GM21723 (cell line): ENCODE data around the gene NPEPL1.

Source experiments
- ATAC-seq: cut with Tn5 transposase; IDR thresholded peaks from one replicate; pipeline ENCODE4 v1.9.1; 2021; ENCODE audit warnings: mild to moderate bottlenecking, moderate library complexity; ENCODE audit not compliant: unreplicated experiment

The NPEPL1 gene

GRCh38 chr20:58699623-58700107, 7.1 kb downstream of the NPEPL1 start:
- ATAC-seq = no peak

GRCh38 chr20:58700121-58700821, 7.7 kb downstream of the NPEPL1 start:
- ATAC-seq = no peak

GRCh38 chr20:58700823-58701222, 8.2 kb downstream of the NPEPL1 start:
- ATAC-seq = no peak

GRCh38 chr20:58701431-58702160, 9.0 kb downstream of the NPEPL1 start:
- ATAC-seq = no peak

GRCh38 chr20:58702161-58702510, 9.5 kb downstream of the NPEPL1 start:
- ATAC-seq = no peak

GRCh38 chr20:58702859-58703648, 10.5 kb downstream of the NPEPL1 start:
- ATAC-seq = no peak

- ATAC-seq = no peak
Observed at GRCh38 chr20:58703765-58704371, 11.3 kb downstream of the NPEPL1 start.

GRCh38 chr20:58705208-58705926, 12.8 kb downstream of the NPEPL1 start:
- no peak for ATAC-seq

- no peak for ATAC-seq
Observed at GRCh38 chr20:58706150-58706892, 13.7 kb downstream of the NPEPL1 start.

GRCh38 chr20:58706975-58707681, 14.5 kb downstream of the NPEPL1 start:
- ATAC-seq = no peak

GRCh38 chr20:58707770-58708169, 15.2 kb downstream of the NPEPL1 start:
- ATAC-seq = no peak

GRCh38 chr20:58708246-58708931, 15.8 kb downstream of the NPEPL1 start:
- no peak for ATAC-seq

GRCh38 chr20:58709013-58709702, 16.6 kb downstream of the NPEPL1 start:
- ATAC-seq = no peak

GRCh38 chr20:58709703-58710039, 17.1 kb downstream of the NPEPL1 start:
- no peak for ATAC-seq

GRCh38 chr20:58710481-58711265, 18.1 kb downstream of the NPEPL1 start:
- ATAC-seq = no peak

- no peak for ATAC-seq
Observed at GRCh38 chr20:58711266-58712051, 18.9 kb downstream of the NPEPL1 start.
